C4-2B (cell line): ENCODE measurements around the gene TRAFD1.

Experiments used
- ZFX ChIP-seq: fragments of 450-650 bp; IDR thresholded peaks from 2 replicates; pipeline ENCODE4 v1.6.1; 2017
- TF ChIP-seq, protein P1 (sequence below): fragments of 450-650 bp; conservative IDR thresholded peaks from 2 replicates; pipeline ENCODE4 v1.5.1; 2017; ENCODE audit warnings: mild to moderate bottlenecking

DNA sequence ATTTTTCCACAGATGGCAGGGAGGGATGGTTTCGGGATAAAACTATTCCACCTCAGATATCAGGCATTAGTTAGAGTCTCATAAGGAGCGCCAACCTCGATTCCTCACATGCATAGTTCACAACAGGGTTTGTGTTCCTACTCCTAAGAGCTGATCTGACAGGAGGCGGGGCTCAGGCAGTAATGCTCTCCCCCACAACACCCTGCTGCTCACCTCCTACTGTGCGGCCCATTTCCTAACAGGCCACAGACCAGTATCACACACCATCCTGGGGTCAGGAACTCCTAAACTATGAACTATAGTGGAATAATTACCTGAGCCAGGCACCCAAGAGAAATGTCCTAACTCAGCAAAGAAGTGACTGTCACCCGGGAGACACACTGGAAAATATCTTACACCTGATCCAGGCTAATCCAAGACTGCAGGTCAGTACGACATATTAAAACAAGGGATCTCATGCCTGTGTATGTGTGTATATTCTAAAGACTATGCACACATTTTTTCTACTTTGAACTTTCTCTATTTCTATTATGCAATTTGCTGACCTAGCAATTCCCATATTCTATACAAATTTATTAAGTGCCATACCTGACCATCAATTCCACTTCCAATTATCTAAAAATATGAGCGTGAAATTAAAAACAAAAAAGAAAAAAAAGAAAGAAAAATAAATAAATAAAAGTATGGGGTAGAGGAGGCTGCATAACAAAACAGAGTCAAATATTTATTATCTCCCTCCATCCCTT is 21.4 kb upstream of the TRAFD1 start:
- TF ChIP-seq, protein P1, sequence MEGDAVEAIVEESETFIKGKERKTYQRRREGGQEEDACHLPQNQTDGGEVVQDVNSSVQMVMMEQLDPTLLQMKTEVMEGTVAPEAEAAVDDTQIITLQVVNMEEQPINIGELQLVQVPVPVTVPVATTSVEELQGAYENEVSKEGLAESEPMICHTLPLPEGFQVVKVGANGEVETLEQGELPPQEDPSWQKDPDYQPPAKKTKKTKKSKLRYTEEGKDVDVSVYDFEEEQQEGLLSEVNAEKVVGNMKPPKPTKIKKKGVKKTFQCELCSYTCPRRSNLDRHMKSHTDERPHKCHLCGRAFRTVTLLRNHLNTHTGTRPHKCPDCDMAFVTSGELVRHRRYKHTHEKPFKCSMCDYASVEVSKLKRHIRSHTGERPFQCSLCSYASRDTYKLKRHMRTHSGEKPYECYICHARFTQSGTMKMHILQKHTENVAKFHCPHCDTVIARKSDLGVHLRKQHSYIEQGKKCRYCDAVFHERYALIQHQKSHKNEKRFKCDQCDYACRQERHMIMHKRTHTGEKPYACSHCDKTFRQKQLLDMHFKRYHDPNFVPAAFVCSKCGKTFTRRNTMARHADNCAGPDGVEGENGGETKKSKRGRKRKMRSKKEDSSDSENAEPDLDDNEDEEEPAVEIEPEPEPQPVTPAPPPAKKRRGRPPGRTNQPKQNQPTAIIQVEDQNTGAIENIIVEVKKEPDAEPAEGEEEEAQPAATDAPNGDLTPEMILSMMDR, result no peak
- no peak for TF ChIP-seq ZFX
